ENCODE results near the gene GNGT1.

- TF ChIP-seq ISL1 (CRISPR knock-in tag; IDR thresholded peaks at IDR 0.05) = no peak
- TF ChIP-seq PATZ1 (CRISPR knock-in tag; IDR thresholded peaks at IDR 0.05; ENCODE audit: borderline replicate concordance) = no peak
- no peak for TF ChIP-seq CSDC2 (CRISPR knock-in tag; IDR thresholded peaks at IDR 0.05)
- TF ChIP-seq ZNF565 (CRISPR knock-in tag; conservative IDR thresholded peaks at IDR 0.05; ENCODE audit: low read depth) = no peak
- TF ChIP-seq ZC3H10 (CRISPR knock-in tag; IDR thresholded peaks at IDR 0.05) = no peak
These were observed 38.7 kb downstream of the GNGT1 start for GRCh38 chr7:93945083-93945482.

Measured in SK-N-SH treated with all-trans-retinoic acid at 6 μM for 48 hours (cell line).